Glomerular visceral epithelial cell (primary cell): ENCODE results near the gene IDH3B.
A peak's percentile ranks its signal among the peaks of the same experiment; 100 is the strongest.

Experiments used
- DNase-seq: peaks from one replicate; pipeline ENCODE4 v3.0.0-alpha.2; 2016; ENCODE audit errors: extremely low spot score

Gene IDH3B

DNA sequence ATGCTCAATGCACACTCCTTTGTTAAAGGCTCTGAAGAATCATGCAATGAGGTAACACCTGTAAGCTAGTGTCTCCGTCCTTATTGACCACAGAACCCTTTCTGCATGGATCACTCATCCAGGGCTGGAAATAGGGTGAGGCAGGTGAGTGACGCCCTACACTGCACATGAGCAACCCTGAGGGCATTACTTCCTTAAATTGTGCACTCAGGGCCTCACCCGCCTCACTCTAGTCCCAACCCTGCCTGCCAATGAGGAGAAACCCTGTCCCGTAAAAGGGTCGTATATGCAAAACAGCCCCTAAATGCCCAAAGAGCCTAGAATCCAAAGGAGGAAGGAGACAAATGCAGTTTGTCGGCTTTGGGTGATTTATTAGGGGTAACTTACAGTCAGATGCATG, 45.2 kb downstream of the IDH3B start:
- no peak for DNase-seq

DNA sequence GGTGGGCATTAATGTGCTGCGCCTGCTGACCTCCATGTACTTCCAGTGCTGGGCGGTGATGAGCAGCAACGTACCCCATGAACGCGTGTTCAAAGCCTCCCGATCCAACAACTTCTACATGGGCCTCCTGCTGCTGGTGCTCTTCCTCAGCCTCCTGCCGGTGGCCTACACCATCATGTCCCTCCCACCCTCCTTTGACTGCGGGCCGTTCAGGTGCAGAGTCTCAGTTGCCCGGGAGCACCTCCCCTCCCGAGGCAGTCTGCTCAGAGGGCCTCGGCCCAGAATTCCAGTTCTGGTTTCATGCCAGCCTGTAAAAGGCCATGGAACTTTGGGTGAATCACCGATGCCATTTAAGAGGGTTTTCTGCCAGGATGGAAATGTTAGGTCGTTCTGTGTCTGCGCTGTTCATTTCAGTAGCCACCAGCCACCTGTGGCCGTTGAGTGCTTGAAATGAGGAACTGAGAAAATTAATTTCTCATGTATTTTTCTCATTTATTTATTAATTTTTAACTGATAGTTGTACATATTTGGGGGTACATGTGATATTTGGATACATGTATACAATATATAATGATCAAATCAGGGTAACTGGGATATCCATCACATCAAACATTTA, 46.8 kb downstream of the IDH3B start:
- DNase-seq = no peak

DNA sequence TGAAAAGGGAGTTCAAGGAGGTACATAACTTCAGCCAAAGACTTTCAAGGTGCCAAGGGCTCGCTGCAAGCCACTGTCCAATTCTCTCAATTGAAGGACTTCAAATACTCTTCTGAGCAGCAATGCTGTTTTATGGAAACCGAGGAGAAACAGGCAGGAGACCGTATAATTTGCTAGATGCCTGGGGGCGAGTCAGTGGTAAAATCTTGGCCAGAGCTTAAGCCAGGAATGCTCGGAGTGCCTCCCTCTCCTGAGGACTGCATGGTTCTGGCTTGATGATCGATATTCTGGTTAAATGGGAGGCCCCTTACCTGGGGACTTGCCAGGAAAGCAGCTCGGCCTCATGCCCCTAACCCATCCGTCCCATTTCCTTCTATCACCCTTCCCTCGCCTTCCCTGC, 47.4 kb downstream of the IDH3B start:
- DNase-seq = no peak

DNA sequence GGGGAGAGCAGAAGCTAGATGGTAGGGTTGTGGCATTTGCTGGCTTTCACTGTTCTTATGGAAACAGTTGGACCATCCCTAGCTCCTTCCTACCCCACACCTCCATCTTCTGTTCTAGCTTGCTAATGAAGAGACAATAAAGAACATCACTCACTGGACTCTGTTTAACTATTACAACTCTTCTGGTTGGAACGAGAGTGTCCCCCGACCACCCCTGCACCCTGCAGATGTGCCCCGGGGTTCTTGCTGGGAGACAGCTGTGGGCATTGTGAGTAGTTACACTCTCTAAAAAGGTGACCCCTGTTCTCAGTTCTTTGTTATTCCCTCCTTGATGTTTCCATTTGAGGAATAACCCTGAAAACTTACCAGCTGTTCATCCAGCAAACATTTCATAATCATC, 51.9 kb downstream of the IDH3B start:
- DNase-seq = no peak

DNA sequence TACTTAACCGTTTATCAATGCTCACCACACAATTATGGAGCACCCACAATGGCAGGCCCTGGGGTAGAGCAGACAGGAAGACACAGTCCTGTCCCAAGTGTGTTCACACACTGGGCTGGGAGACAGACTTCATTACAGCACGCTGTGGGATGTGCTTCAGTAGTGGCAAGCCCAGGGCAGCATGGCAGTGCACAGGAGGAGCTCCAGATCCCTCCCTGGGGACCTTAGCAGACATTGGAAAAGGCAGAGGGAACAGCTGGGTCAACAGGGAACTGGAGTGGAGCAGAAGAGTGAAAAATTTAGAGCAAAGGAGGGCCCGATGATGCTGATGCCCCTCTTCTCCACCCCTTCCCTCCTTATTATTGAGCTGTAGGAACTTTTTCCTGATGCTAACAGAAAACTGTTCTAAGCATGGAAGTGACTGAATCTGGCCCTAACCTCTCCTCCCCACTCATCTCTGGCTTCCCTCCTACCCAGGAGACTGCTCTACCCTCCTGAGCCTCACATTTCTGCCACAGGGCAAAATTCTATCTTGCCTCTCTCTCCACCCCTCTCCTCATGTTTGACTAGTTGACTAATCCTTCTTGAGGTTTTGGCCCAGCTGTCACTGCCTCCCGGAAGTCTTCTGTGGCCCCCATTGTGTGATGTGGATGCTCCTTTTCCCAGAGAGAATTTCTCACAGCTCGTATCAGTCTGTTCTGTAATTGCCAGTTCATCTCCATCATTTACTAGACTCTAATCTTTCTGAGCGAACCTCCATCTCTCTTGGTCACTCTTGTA, 52.9 kb downstream of the IDH3B start:
- DNase-seq = peak; percentile 16

DNA sequence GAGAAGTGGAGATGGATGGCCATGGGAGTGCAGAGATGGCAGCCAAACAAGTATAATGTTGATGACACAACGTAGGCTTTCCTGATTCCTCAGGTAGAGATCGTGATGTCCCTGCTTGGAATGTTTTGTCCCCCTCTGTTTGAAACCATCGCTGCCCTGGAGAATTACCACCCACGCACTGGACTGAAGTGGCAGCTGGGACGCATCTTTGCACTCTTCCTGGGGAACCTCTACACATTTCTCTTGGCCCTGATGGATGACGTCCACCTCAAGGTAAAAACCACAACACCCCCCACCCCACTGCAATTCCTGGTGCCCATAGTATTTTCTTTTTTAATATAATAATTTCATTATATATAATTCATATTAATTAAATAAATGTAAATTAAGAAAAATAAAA, 53.7 kb downstream of the IDH3B start:
- DNase-seq = no peak
